C4-2B (cell line): Measurements from ENCODE around the gene CPAMD8.

ENCODE experiments used
- CTCF ChIP-seq: fragments of 450-650 bp; conservative IDR thresholded peaks from 2 replicates; pipeline ENCODE4 v1.5.1; 2017; ENCODE audit warnings: mild to moderate bottlenecking
- ZFX ChIP-seq: fragments of 450-650 bp; IDR thresholded peaks from 2 replicates; pipeline ENCODE4 v1.6.1; 2017

GRCh38 chr19:16882146-16882545, 144.5 kb downstream of the CPAMD8 start:
- TF ChIP-seq CTCF (no peak), ZFX (no peak)
